ENCODE data around the gene PYDC1. TPM values are rescaled to one million over a fixed set of nuclear protein-coding genes. Genes with fewer than 3 reads are reported as not detected.

PYDC1 gene
- total and polyA plus RNA-seq, 2 of the 13 experiments (the other 11 are each of a cell fraction or from before 2014, with no cell fraction given): not detected

- intact Hi-C loops (cut with micrococcal nuclease; ENCODE audit: unreplicated experiment): no loop called here
Measured at GRCh38 chr16:31262084-31262483, 45.1 kb upstream of the PYDC1 start.

DNA sequence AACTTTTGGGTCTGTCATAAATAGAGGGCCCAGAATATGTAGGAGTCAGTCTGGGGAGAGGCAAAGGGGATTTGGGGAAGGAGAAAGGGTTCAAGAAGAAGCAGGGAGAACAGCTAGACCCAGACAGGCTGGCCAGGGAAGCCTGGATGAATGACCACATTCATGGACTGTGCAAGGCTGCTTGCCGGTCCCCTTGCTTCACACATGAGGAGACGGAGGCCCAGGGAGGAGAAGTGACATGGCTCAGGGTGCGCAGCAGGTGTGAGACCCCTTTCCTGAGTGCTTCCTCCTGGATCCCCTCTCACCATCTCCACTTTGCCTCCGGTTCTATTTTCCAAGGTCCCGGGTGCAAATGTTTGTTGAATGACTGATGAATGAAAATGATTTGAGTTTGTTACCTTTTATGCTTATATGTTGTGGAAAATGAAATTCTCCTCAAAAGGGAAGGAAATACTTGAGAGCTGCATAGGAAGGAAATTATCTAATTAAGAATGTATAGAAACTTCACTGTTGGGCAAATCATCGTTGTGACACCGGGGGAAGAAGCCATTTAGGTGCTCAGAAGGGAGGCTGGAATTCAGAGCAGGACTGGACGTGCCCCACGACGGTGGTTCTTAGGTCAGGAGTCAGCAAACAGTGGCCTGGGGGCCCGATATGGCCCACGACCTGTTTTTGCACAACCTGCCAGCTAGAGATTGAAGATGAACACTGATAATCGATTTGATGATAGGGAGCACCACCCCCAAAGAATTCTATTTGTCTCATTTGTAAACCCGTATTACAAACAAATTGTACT, 43.4 kb upstream of the PYDC1 start:
- WGBS (ENCODE audit: low lambda C conversion rate): 9% methylated on average over 14 of the region's 14 CpGs
- no peaks in the 10 kb centered on the region for H4K20me1 ChIP-seq (ENCODE audit: insufficient read depth, low read length)
- in situ Hi-C loops (cut with HindIII; ENCODE audit: extremely low pct_ligation_motif_present, low pct_unique_long_range_greater_than_20kb) (no loop called here), intact Hi-C loops (cut with micrococcal nuclease; ENCODE audit: unreplicated experiment) (no loop called here)
- H3K9me3 ChIP-seq (ENCODE audit: low read length): no peaks in the 10 kb centered on the region
- no peak overlapping the region for H3K4me2 ChIP-seq (ENCODE audit: low read depth, low read length)
- no peak for FAIRE-seq
- CTCF ChIA-PET (ENCODE audit: low intra/inter-chr PET ratio, low total read pairs): no interaction called here
- no peak overlapping the region for H3K4me3 ChIP-seq (replicated peaks in 1 of 3; ENCODE audit: insufficient read depth in 1 of 3, low read depth in 2 of 3, low read length in 3 of 3)
- POLR2A ChIA-PET: no interaction called here
- H3K79me2 ChIP-seq (ENCODE audit: insufficient read depth, low read length): no peaks in the 10 kb centered on the region
- DNase-seq (ENCODE audit: low spot score): no peak
- no peak; the same call in 2 of the 3 replicates for ATAC-seq
- no peak overlapping the region for H2AFZ ChIP-seq (ENCODE audit: low read length)
- no TSS peak for BruUV-seq (replicated peaks)
- H3K27ac ChIP-seq (ENCODE audit: extremely low read length, insufficient read depth, low read length): no peak overlapping the region
- H3K9ac ChIP-seq (ENCODE audit: insufficient read depth, low read depth, low read length): no peak overlapping the region
- TF ChIP-seq SP4 (CRISPR knock-in tag; IDR thresholded peaks at IDR 0.05) (no peak), TBL1XR1 (IDR thresholded peaks at IDR 0.05; ENCODE audit: borderline replicate concordance, low read length, partially characterized antibody) (no peak), NFKBIZ (CRISPR knock-in tag; IDR thresholded peaks at IDR 0.05) (no peak), MLX (CRISPR knock-in tag; IDR thresholded peaks at IDR 0.05) (no peak)
- H3K4me1 ChIP-seq (ENCODE audit: insufficient read depth, low read length): no peaks in the 10 kb centered on the region
- no peaks in the 10 kb centered on the region for H3K36me3 ChIP-seq (replicated peaks in 1 of 2; ENCODE audit: control insufficient read depth in 1 of 2, insufficient read depth in 2 of 2, low read length in 2 of 2)
- peaks cover 2 to 26% of the 10 kb centered on the region in 2 experiments; a peak in 3 of 5 replicates for H3K27me3 ChIP-seq (ENCODE audit: control insufficient read depth in 1 of 2, insufficient read depth in 2 of 2, low read length in 2 of 2)

More at GRCh38 chr16:31262084-31262483, 45.1 kb upstream of the PYDC1 start:
- Histone ChIP-seq H3K4me1 (ENCODE audit: insufficient read depth, low read length) (no peaks in the 10 kb centered on the region), H3K27ac (ENCODE audit: extremely low read length, insufficient read depth, low read length) (no peak overlapping the region), H3K4me3 (replicated peaks in 1 of 3; ENCODE audit: insufficient read depth in 1 of 3, low read depth in 2 of 3, low read length in 3 of 3) (no peak overlapping the region), H3K36me3 (replicated peaks in 1 of 2; ENCODE audit: control insufficient read depth in 1 of 2, insufficient read depth in 2 of 2, low read length in 2 of 2) (no peaks in the 10 kb centered on the region), H3K9me3 (ENCODE audit: low read length) (no peaks in the 10 kb centered on the region), H4K20me1 (ENCODE audit: insufficient read depth, low read length) (no peaks in the 10 kb centered on the region), H2AFZ (ENCODE audit: low read length) (no peak overlapping the region), H3K9ac (ENCODE audit: insufficient read depth, low read depth, low read length) (no peak overlapping the region), H3K79me2 (ENCODE audit: insufficient read depth, low read length) (no peaks in the 10 kb centered on the region), H3K27me3 (ENCODE audit: control insufficient read depth in 1 of 2, insufficient read depth in 2 of 2, low read length in 2 of 2) (peaks cover 2 to 30% of the 10 kb centered on the region in 2 experiments; a peak in 3 of 5 replicates), H3K4me2 (ENCODE audit: low read depth, low read length) (no peak overlapping the region)
- WGBS (ENCODE audit: low lambda C conversion rate): 17% methylated on average over 3 of the region's 3 CpGs
- no TSS peak for BruUV-seq (replicated peaks)
- TF ChIP-seq GTF3A (CRISPR knock-in tag; conservative IDR thresholded peaks at IDR 0.05) (no peak), GPN1 (CRISPR knock-in tag; IDR thresholded peaks at IDR 0.05; ENCODE audit: borderline replicate concordance) (no peak), PCBP2 (optimal IDR thresholded peaks at IDR 0.05; ENCODE audit: low read depth, low read length, poor library complexity, severe bottlenecking) (peak; percentile 22)
- POLR2A ChIA-PET: no interaction called here
- in situ Hi-C loops (cut with HindIII; ENCODE audit: extremely low pct_ligation_motif_present, low pct_unique_long_range_greater_than_20kb): no loop called here
- FAIRE-seq (no peak), DNase-seq (ENCODE audit: low spot score) (no peak), ATAC-seq (no peak)
- CTCF ChIA-PET (ENCODE audit: low intra/inter-chr PET ratio, low total read pairs): no interaction called here

All from HepG2 (cell line).